NCI-H1092 treated with DMSO at 0.1 percent for 48 hours (cell line): ENCODE data around the gene IL4.
"Not testable (repeated sequence)": the region's sequence is repeated elsewhere in the genome, so short reads cannot be mapped to it uniquely, and the experiment has no call there.

Experiments used
- DNase-seq: peaks from one replicate; lab custom pipeline; 2025; lab: John Stamatoyannopoulos, UW

IL4 gene

DNA sequence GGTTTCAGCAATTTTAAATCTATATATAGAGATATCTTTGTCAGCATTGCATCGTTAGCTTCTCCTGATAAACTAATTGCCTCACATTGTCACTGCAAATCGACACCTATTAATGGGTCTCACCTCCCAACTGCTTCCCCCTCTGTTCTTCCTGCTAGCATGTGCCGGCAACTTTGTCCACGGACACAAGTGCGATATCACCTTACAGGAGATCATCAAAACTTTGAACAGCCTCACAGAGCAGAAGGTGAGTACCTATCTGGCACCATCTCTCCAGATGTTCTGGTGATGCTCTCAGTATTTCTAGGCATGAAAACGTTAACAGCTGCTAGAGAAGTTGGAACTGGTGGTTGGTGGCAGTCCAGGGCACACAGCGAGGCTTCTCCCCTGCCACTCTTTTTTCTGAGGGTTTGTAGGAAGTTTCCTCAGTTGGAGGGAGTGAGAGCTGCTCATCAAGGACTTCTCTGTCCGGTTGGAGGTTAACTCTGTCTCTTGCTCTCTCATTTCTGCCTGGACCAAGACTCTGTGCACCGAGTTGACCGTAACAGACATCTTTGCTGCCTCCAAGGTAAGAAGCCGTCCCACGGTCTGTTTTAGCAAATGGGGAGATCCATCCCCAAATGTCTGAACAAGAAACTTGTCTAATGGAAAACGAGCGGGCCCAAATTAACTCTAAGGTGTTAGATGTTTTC lies at the start of gene IL4:
Gene IL4, plus strand, starts transcription at position 51 of the 692 bp plus-strand sequence. Its CDS starts 62 bp downstream, at position 113.
- no peak for DNase-seq

DNA sequence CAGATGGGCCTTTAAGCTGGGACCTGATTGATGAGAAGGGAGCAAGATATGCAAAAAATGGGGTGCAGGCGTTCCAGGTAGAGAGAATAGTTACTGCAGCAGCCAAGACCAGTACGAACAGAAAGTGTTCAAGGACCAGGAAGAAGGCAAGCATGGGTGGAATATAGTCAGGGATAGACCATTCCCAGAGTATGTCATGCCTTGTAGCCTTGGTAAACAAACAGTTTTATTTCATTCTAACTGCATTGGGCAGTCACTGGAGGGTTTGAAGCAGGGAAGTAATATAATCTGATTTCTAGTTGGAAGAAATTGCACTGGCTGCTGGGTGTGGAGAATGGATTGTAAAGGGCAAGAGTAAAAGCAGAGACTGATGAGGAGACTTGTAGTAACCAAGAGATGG lies 46.3 kb upstream of the IL4 start:
- DNase-seq, result no peak

DNA sequence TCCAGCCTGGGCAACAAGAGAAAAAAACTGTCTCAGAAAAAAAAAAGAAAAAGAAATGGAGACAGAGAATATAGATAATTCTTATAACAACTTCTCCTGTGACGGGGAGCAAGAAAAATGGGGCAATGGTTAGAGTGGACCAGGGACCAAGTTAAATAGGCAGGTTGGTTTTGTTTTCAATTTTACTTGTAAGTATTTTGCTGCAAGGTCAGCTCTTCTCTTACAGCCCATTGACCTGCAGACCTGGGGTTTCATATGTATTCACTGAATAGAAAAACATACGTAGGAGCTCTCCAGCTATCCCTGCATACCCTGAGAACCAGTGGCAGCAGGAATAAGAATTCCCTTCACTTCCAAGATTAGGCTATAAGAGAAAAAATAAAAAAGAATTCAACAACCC lies 45.0 kb upstream of the IL4 start:
- no peak for DNase-seq

DNA sequence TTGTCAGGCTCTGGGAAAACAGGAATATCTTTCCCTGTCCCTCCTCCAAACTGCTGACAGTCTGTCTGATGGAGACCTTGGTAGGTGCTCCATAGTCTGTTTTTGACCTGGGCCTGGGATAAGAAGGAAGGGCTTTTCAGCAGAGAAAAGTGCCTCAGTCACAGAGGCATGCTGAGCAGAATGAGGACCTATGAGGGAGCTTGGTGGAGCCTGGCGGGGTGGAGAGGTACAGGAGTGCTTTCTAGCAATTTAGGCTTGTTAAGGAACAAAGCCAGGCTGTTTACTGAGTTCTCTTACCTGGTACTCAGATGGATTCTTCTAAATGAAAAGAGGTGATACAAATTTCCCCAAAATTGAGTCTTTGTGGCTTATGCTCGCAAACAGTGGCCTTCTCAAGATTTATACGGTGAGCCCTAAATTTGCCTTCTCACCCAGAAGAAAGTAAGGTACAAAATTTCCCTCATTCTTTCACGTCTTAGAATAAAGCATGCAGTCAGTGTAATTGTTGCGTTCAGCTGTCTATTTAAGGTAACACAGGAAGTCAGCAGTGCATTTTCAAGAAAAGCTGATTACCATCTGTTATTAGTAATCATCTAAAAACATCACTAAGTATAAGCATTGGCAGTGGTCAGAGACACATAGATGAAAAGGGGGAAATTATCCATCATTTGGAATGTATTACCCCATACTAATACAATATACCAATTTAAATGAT lies 44.4 kb upstream of the IL4 start:
- no peak for DNase-seq

DNA sequence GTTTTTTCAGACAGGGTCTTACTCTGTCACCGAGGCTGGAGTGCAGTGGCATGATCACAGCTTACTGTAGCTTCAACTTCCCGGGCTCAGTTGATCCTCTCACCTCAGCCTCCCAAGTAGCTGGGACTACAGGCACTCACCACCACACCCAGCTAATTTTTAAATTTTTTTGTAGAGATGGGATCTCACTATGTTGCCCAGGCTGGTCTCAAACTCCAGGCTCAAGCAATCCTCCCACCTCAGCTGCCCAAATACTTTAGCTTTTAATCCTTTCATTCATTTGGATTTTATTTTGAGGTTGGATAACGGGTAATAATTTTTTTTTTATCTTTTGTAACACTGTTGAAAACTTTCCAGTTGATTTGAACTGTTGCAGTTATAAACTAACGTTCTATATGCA lies 40.2 kb upstream of the IL4 start:
- not testable (repeated sequence) for DNase-seq

DNA sequence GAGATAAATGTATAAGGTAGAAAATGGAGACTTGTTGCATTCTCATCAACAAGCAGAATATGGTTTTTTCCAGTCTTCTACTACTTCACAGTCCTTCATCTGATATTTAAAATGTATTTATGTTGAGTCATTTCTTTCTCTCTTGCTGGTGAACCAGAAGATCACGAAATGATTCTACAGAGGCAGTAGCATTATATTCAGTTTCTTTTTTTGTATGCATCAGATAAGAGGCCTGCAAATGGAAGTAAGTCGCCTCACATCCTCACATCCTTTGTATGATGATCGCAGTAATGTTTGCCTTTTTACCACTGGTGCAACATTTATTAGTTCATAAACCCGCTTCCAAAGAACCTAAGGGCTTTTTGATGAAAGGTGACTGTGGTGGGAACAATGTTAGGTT lies 37.9 kb upstream of the IL4 start:
- DNase-seq, result no peak

DNA sequence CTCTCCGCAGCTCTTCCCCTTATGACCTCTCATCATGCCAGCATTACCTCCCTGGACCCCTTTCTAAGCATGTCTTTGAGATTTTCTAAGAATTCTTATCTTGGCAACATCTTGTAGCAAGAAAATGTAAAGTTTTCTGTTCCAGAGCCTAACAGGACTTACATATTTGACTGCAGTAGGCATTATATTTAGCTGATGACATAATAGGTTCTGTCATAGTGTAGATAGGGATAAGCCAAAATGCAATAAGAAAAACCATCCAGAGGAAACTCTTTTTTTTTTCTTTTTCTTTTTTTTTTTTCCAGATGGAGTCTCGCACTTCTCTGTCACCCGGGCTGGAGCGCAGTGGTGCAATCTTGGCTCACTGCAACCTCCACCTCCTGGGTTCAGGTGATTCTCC lies 36.5 kb upstream of the IL4 start:
- DNase-seq, result no peak

DNA sequence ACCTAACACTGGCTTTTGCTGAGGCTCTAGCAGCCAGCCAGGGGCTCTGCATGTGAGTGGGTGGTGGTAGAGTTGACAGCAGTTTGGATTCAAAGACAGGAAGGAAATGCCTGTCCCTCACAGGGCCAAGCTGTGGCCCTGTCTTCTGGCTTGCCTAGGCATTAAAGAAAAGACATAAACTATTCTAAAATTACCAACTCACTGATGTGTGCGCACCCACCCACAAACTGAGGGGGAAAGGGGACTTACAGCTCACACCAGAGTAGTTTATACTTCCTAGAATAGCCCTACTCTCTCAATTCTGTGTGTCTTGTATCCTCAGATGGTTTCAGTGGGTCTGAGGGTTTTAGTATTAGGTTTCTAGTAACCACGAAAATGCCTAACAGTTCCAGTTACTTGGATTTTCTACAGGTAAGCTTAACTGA lies 34.1 kb upstream of the IL4 start:
- DNase-seq, result no peak

DNA sequence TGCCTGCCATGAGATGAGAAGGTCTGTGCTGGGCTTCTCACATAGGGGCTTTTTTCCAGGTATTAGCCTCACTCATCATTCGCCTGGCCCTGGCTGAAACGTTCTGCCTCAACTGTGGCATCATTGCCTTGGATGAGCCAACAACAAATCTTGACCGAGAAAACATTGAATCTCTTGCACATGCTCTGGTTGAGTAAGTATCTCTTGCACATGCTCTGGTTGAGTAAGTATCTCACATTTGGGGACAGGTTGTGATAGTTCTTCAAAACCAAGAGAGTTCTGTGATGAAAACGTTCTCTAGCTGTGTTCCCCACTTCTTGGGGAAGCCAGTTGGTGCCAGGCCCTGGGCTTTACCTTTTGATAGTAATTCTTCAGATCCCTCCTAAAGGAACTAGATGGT lies 33.2 kb upstream of the IL4 start:
- DNase-seq, result no peak

DNA sequence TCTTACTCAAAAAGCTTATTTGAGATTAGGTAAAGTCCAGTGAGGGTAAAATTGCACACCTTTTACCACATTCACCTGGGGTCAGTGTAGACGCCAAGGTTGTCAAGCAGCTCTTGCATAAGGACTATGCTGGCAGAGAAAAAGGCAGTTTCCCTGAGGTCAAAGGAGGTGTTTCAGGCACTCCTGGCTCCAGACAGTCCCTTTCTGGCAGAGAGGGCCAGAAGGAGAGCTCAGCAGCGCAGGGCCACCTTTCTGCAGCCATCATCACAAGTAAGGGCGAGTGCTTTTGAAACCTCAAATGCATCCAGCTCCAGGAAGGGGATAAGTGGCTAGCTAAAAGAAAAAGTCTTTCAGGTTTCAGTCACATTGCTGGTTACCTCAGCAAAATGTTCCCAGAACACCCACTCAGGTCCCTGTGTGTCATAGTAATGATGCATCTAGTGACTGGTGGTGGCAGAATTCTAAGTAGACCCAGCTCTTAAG lies 32.5 kb upstream of the IL4 start:
- DNase-seq, result no peak

DNA sequence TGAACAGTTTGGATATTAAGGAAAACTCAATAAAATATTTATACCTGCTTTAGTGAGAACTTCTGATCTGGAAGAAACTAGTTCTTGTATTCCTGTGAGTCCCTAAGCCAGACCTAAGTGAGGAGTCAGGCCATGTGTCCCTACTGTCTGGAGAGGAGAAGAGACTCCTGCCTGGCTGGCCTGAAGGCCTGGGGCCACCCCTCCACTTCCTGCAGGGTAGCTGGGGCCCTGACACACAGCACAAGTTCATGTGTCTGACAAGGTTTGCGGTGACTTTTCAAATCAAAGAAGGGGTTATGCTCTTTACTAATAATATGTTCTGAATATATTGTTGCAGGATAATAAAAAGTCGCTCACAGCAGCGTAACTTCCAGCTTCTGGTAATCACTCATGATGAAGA lies 31.9 kb upstream of the IL4 start:
- no peak for DNase-seq

DNA sequence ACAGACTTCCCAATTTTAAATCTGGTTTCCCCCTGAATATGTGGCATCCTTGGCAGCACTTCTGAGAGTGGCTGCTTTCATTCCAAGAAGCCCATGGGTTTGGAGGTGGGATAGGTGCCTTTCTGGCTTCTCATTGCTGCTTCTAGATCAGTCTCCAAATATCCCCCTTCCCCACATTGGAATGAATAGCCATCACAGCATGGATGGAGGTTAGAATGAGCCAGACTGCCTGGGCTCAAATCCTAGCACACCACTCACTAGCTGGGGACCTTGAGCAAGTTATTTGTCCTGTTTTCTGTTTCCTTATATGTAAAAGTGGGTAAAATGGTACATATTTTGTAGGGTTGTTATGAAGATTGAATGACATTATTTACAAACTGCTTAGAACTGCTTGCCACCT lies 29.6 kb upstream of the IL4 start:
- DNase-seq, result no peak

DNA sequence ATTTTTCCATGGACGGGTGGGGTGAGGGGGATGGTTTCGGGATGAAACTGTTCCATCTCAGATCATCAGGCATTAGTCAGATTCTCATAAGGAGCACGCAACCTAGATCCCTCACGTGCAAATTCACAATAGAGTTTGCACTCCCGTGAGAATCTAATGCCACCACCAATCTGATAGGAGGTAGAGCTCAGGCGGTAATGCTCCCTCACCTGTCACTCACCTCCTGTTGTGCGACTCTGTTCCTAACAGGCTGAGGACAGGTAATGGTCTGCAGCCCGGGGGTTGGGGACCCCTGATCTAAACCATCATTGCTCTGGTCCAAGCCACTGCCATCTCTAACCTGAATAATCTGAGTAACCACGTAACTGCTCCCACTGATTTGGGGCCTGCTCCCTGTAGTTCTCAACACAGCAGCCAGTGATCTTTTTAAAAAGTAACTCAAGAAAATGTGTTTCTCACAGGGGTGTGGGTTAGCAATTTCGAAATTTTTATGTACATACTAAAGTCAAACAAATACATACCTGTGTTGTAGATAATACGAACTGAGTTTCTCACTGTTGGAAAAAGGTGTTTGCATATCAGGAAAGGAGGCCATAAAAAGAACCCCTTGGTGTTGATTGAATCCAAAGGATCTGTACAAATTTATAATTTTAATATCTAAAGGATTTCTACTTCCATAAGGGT lies 27.1 kb upstream of the IL4 start:
- DNase-seq, result no peak

DNA sequence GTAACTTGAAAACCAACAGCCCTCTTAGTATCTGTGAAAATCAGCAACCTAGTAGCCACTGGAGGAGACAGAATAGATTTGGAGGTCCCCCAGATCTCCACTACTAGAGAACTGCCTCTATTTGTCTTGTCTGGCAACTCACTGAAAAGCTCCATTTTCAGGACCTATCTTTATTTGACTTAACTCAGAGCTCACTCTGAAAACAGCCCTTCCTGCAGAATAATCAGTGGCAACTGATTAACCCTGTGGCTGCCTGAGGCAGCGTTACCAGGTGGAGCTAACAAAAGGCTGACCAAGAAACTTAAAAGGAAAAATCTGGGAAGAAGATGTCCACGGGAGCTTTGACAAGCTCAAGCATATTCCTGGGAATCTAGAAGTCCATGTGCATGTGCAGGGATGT lies 26.3 kb upstream of the IL4 start:
- DNase-seq, result no peak

DNA sequence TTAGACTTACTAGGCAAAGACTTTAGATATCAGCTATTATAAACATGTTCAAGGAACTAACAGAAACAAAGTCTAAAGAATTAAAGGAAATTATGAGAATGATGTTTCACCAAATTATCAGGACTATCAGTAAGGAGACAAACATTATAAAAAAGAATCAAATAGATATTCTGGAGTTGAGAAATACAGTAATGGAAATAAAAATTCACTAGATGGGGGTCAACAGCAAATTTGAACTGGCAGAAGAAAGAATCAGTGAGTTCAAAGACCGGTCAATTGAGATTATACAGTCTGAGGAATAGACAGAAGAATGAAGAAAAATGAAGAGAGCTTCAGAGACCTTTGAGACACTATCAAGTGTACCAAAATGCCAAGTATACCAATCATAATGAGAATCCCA lies 25.4 kb upstream of the IL4 start:
- DNase-seq, result no peak

DNA sequence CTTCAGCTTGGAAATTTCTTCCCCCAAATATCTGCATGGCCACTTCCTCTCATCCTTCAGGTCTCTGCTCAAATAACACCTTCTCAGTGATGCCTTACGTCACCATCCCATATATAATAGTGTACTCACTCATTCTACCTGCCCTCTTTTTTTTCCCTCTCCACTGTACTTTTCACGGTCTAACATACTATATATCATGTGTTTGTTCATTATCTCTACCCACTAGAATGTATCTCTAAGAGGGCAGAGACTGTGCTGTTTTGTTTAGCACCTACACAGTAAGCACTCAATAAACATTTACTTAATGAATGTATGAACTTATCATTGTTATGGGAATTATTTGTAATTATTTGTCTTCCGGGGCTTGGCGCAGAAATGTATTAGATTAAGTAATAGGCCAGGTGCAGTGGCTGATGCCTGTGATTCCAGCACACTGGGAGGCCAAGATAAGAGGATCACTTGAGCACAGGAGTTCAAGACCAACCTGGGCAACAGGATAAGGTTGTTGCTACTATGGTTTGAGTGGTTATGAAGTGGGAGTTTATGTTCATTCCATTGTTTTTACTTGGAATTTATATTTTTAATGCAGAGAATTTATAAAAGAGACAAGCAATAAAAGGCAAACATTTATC lies 21.8 kb upstream of the IL4 start:
- DNase-seq, result no peak

DNA sequence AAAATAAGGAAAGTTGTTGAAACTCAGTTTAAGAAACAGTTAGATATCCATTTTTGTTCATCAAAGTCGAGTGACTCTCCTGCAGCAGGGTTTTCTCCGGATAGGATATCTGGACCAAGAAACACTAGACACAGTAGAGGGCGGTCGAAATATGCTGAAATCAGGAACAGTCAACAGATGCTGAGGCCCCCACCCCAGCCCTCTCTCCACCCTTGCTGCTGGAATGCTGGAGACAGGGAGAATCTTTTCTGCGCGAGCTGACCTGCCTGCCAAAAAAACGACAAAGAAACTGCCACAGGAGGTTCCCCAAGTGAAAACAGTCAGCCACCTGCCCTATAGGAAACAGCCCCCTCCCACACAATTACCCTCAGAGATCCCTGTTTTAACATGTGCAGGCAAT lies 20.1 kb upstream of the IL4 start:
- no peak for DNase-seq

DNA sequence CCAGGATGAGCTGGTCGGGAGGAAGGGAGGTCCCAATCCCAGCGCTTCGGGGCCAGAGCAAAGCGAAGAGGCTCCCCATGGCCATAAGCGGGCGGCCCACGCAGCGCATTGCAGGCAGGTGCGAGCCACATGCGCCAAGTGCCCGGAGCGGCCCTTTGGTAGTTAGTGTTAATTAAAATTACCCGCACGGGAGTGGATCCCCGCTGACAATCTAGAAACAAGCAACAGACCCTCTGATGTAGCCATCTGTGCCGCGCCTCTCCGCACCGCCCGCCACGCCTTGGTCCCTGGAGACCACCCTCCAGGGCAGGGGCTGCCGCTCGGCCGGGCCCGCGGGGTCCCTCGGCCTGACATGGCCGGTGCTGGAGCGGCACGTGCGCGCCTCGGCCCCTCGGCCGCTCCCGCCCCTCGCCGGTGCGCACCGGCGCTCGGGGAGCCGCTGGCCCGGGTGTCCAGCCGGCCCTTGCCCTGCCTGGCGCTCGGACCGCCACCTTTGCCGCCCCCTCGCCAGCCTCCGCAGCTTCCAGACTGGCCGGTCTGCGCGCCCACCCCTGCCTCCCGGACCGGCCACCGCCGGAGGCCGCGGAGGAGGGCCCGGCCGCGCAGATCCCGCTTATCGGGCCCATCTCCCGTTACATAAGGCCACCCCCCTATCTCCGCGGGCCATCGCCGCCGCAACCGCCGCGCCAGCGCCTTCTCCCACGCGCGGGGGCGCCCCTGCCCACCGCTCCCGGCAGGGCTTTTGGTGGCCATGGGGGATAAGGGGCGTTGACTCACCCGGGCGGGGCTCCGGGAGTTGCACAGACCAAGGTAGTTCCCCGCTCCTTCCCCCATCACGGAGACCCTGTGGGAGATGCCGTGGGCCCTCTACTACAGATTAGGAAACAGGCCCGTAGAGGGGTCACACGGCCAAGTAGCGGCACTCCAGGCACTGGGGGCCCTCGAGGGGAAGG lies 17.7 kb upstream of the IL4 start:
- DNase-seq, result peak; percentile 3

DNA sequence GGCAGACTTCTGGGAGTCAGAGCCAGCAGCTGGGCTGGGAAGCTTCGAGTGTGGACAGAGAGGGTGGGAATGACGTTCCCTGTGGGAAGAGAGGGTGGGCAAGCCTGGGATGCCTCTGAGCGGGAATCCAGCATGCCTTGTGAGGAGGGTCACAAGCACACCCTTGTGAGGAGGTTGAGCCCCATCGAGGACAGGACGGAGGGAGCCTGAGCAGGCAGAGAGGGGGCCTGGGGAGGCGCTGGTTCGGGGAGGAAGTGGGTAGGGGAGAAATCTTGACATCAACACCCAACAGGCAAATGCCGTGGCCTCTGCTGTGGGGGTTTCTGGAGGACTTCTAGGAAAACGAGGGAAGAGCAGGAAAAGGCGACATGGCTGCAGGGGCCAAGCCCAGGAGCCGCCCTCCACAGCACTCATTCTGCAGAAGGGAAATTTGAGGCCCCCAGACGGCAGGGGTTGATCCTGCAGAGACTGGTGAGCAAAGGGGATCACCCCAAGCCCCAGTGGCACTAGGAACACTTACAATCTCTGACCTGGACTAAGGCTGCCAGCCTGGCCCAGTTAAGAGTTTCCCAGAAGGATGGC lies 16.9 kb upstream of the IL4 start:
- no peak for DNase-seq

DNA sequence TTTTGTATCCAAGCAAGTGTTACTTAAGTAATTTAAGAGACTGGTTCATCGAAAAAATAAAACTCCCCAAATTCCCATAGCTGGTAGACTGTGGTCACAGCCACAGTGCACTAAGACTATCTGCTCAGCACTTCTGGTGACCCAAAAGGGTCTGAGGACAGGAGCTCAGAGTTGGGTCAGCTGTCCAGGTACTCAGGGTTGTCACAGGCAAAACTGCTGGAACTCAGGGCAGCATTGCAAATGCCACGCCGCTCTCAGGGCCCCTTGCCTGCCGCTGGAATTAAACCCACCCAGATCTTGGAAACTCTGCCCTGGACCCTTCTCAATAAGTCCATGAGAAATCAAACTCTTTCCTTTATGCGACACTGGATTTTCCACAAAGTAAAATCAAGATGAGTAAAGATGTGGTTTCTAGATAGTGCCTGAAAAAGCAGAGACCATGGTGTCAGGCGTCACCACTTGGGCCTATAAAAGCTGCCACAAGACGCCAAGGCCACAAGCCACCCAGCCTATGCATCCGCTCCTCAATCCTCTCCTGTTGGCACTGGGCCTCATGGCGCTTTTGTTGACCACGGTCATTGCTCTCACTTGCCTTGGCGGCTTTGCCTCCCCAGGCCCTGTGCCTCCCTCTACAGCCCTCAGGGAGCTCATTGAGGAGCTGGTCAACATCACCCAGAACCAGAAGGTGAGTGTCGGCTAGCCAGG lies 16.0 kb upstream of the IL4 start, which contains the start of gene IL13:
Gene IL13, plus strand, starts transcription at position 498 of the 705 bp plus-strand sequence. Its CDS starts 14 bp downstream, at position 512.
- no peak for DNase-seq
